H9 (cell line): ENCODE results near the gene MCAM. TPM values are rescaled to one million over a fixed set of nuclear protein-coding genes. Genes with fewer than 3 reads are reported as not detected.

Experiments
- DNase-seq: peaks from one replicate; pipeline ENCODE4 v3.0.0-alpha.2; 2017
- H2AFZ ChIP-seq: one replicate; pipeline ENCODE4 v1.6.1; 2013; ENCODE audit warnings: mild to moderate bottlenecking, low read length, control low read depth, moderate library complexity
- H2AK5ac ChIP-seq: 2 replicates; pipeline ENCODE4 v1.6.1; 2013; ENCODE audit warnings: low read length, control low read depth, mixed read lengths; ENCODE audit not compliant: insufficient read length
- H2BK120ac ChIP-seq: one replicate; pipeline ENCODE4 v1.6.1; 2013; ENCODE audit warnings: low read depth, mild to moderate bottlenecking, low read length, control low read depth, inconsistent platforms; ENCODE audit not compliant: poor library complexity, severe bottlenecking
- H2BK12ac ChIP-seq: 2 replicates; pipeline ENCODE4 v1.6.1; 2013; ENCODE audit warnings: low read length, control low read depth, mixed read lengths, low read depth; ENCODE audit not compliant: insufficient read length
- H2BK15ac ChIP-seq: 2 replicates; pipeline ENCODE4 v1.6.1; 2013; ENCODE audit warnings: low read depth, low read length, control low read depth
- H2BK20ac ChIP-seq: one replicate; pipeline ENCODE4 v1.6.1; 2013; ENCODE audit warnings: low read depth, mild to moderate bottlenecking, low read length, control low read depth, inconsistent platforms; ENCODE audit not compliant: poor library complexity, severe bottlenecking
- H2BK5ac ChIP-seq: 2 replicates; pipeline ENCODE4 v1.6.1; 2013; ENCODE audit warnings: low read length, control low read depth, mixed read lengths; ENCODE audit not compliant: insufficient read length
- H3K14ac ChIP-seq: 2 replicates; pipeline ENCODE4 v1.6.1; 2013; ENCODE audit warnings: low read length, control low read depth; ENCODE audit not compliant: insufficient read depth
- H3K18ac ChIP-seq: 2 replicates; pipeline ENCODE4 v1.6.1; 2013; ENCODE audit warnings: low read depth, mild to moderate bottlenecking, mixed read lengths, low read length, control low read depth; ENCODE audit not compliant: insufficient read length
- H3K23ac ChIP-seq: 2 replicates; pipeline ENCODE4 v1.6.1; 2013; ENCODE audit warnings: low read length, control low read depth, mixed read lengths, low read depth; ENCODE audit not compliant: insufficient read length
- H3K23me2 ChIP-seq: 2 replicates; pipeline ENCODE4 v1.6.1; 2013; ENCODE audit warnings: low read depth, mild to moderate bottlenecking, mixed read lengths, low read length, control low read depth; ENCODE audit not compliant: insufficient read length, poor library complexity, severe bottlenecking
- H3K27ac ChIP-seq: 2 replicates; pipeline ENCODE4 v1.5.1; 2013; ENCODE audit warnings: low read length, control low read depth, mixed read lengths, low read depth; ENCODE audit not compliant: insufficient read length
- H3K27me3 ChIP-seq: 2 replicates; pipeline ENCODE4 v1.6.1; 2013; ENCODE audit warnings: low read length, control low read depth, inconsistent platforms; ENCODE audit not compliant: insufficient read depth
- H3K4ac ChIP-seq: 2 replicates; pipeline ENCODE4 v1.6.1; 2013; ENCODE audit warnings: low read depth, mild to moderate bottlenecking, control low read depth, inconsistent platforms, low read length, moderate library complexity
- H3K4me1 ChIP-seq: 2 replicates; pipeline ENCODE4 v1.6.1; 2013; ENCODE audit warnings: low read length, control low read depth, inconsistent platforms; ENCODE audit not compliant: insufficient read depth
- H3K4me2 ChIP-seq: 2 replicates; pipeline ENCODE4 v1.6.1; 2013; ENCODE audit warnings: low read length, control low read depth, mixed read lengths; ENCODE audit not compliant: insufficient read length, insufficient read depth
- H3K56ac ChIP-seq: 2 replicates; pipeline ENCODE4 v1.6.1; 2013; ENCODE audit warnings: low read depth, mild to moderate bottlenecking, mixed read lengths, low read length, control low read depth; ENCODE audit not compliant: insufficient read length
- H3K79me1 ChIP-seq: 2 replicates; pipeline ENCODE4 v1.6.1; 2013; ENCODE audit warnings: low read depth, mild to moderate bottlenecking, moderate library complexity, low read length, control low read depth, inconsistent platforms; ENCODE audit not compliant: insufficient read depth, poor library complexity, severe bottlenecking
- H3K79me2 ChIP-seq: 2 replicates; pipeline ENCODE4 v1.6.1; 2013; ENCODE audit warnings: low read length, control low read depth, inconsistent platforms; ENCODE audit not compliant: insufficient read depth
- H3K9ac ChIP-seq: 2 replicates; pipeline ENCODE4 v1.6.1; 2013; ENCODE audit warnings: low read length, control low read depth, mixed read lengths; ENCODE audit not compliant: insufficient read length; ENCODE audit errors: extremely low read depth
- H3K9me3 ChIP-seq: one replicate; pipeline ENCODE4 v1.6.1; 2013; ENCODE audit warnings: low read depth, low read length, inconsistent platforms; ENCODE audit not compliant: control insufficient read depth
- H3T11ph ChIP-seq: one replicate; pipeline ENCODE4 v1.6.1; 2013; ENCODE audit warnings: mild to moderate bottlenecking, low read length, control low read depth, inconsistent platforms
- H4K20me1 ChIP-seq: one replicate; pipeline ENCODE4 v1.6.1; 2013; ENCODE audit not compliant: control insufficient read depth, insufficient read length, insufficient read depth
- H4K5ac ChIP-seq: 2 replicates; pipeline ENCODE4 v1.6.1; 2013; ENCODE audit warnings: low read depth, mild to moderate bottlenecking, mixed read lengths, low read length, control low read depth; ENCODE audit not compliant: insufficient read length
- H4K8ac ChIP-seq: replicated peaks from 2 replicates; pipeline ENCODE4 v1.6.1; 2013; ENCODE audit warnings: low read length, control low read depth, mixed read lengths, low read depth; ENCODE audit not compliant: insufficient read length
- H4K91ac ChIP-seq: 2 replicates; pipeline ENCODE4 v1.6.1; 2013; ENCODE audit warnings: low read depth, mild to moderate bottlenecking, moderate library complexity, mixed read lengths, low read length, control low read depth; ENCODE audit not compliant: insufficient read length
- H3K27ac Mint-ChIP-seq, 3 experiments: 2 replicates in 2 of 3; 3 replicates in 1 of 3; pipeline ENCODE4 v1.8.0; 2020 to 2021; ENCODE audit warnings: mixed read lengths in 3 of 3, mild to moderate bottlenecking in 1 of 3, moderate library complexity in 1 of 3
- H3K27me3 Mint-ChIP-seq: 2 replicates; pipeline ENCODE4 v1.8.0; 2021; ENCODE audit warnings: low read depth, mild to moderate bottlenecking, moderate library complexity, mixed read lengths
- H3K36me3 Mint-ChIP-seq, 3 experiments: 2 replicates in 2 of 3; 3 replicates in 1 of 3; pipeline ENCODE4 v1.8.0; 2020 to 2021; ENCODE audit warnings: low read depth in 3 of 3, mixed read lengths in 3 of 3; ENCODE audit not compliant: insufficient read depth in 1 of 3
- H3K4me1 Mint-ChIP-seq, 2 experiments: 2 replicates each; pipeline ENCODE4 v1.8.0; 2020; ENCODE audit warnings: mixed read lengths in 2 of 2
- H3K4me3 Mint-ChIP-seq, 2 experiments: 2 replicates in 1 of 2; 3 replicates in 1 of 2; pipeline ENCODE4 v1.8.0; 2020 to 2021; ENCODE audit warnings: mild to moderate bottlenecking in 2 of 2, mixed read lengths in 2 of 2, moderate library complexity in 1 of 2
- H3K9me3 Mint-ChIP-seq, 2 experiments: 2 replicates in 1 of 2; 3 replicates in 1 of 2; pipeline ENCODE4 v1.8.0; 2020; ENCODE audit warnings: mild to moderate bottlenecking in 2 of 2, mixed read lengths in 2 of 2, moderate library complexity in 1 of 2
- WGBS: extraction: QIAGEN DNeasy Blood & Tissue Kit; methylation state at CpG from one replicate; pipeline ENCODE4 v1.1.7; 2013; ENCODE audit warnings: missing lambda C conversion rate, low lambda C conversion rate, mixed read lengths; ENCODE audit not compliant: insufficient read length; ENCODE audit errors: extremely low coverage; 5-methylcytosine and 5-hydroxymethylcytosine counted together
- total RNA-seq: library from RNA; stranded (reverse); gene quantifications from 2 replicates; pipeline ENCODE4 v1.2.1, GENCODE V29; 2021
- TF ChIP-seq, protein P1 (sequence below): fragments of 200-600 bp; sonication (generic); conservative IDR thresholded peaks from 3 replicates; pipeline ENCODE4 v1.8.0; 2021; ENCODE audit warnings: antibody characterized with exemption, mild to moderate bottlenecking

Gene MCAM
- total RNA-seq, 1 experiment from 2014 or later: 21.5 TPM

DNA sequence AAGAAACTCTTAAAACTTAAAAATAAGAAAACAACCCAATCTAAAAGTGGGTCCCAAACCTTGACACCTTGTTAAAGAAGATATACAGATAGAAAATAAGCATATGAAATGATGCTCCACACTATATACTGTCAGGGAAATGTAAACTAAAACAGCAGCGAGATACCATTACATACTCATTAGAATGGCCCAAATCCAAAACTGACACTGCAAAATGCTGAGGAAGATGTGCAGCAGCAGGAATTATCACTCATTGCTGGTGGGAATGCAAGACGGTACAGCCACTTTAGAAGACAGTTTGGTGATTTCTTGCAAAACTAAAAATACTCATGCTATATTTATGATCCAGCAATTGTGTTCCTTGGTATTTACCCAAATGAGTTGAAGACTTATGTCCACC lies 12.4 kb upstream of the MCAM start:
- Histone ChIP-seq H2BK20ac (no peak overlapping the region), H3K23me2 (no peaks in the 10 kb centered on the region), H4K20me1 (no peaks in the 10 kb centered on the region), H2AFZ (no peak overlapping the region), H3K18ac (no peak overlapping the region), H2BK120ac (no peak overlapping the region), H3K14ac (no peak overlapping the region), H3K9me3 (no peaks in the 10 kb centered on the region), H3K79me1 (no peaks in the 10 kb centered on the region), H2BK12ac (no peak overlapping the region), H2AK5ac (no peak overlapping the region), H4K8ac (no peak overlapping the region), H4K91ac (no peak overlapping the region), H2BK5ac (no peak overlapping the region), H3K27ac (no peak overlapping the region), H3K27me3 (no peaks in the 10 kb centered on the region), H3T11ph (no peak overlapping the region), H3K4me1 (no peaks in the 10 kb centered on the region), H3K23ac (no peak overlapping the region), H2BK15ac (no peak overlapping the region), H3K4me2 (no peak overlapping the region), H3K9ac (no peak overlapping the region), H3K79me2 (no peaks in the 10 kb centered on the region), H3K4ac (no peak overlapping the region), H4K5ac (no peak overlapping the region), H3K56ac (no peak overlapping the region)
- no peak overlapping the region for H3K4me3 Mint-ChIP-seq
- H3K27me3 Mint-ChIP-seq: no peaks in the 10 kb centered on the region; the same call in 1 of the 2 replicates
- no peak for DNase-seq
- no peak overlapping the region for H3K27ac Mint-ChIP-seq
- H3K36me3 Mint-ChIP-seq: no peaks in the 10 kb centered on the region
- H3K9me3 Mint-ChIP-seq: no peaks in the 10 kb centered on the region
- H3K4me1 Mint-ChIP-seq: peaks cover 11 to 24% of the 10 kb centered on the region in 2 experiments
- TF ChIP-seq, protein P1, sequence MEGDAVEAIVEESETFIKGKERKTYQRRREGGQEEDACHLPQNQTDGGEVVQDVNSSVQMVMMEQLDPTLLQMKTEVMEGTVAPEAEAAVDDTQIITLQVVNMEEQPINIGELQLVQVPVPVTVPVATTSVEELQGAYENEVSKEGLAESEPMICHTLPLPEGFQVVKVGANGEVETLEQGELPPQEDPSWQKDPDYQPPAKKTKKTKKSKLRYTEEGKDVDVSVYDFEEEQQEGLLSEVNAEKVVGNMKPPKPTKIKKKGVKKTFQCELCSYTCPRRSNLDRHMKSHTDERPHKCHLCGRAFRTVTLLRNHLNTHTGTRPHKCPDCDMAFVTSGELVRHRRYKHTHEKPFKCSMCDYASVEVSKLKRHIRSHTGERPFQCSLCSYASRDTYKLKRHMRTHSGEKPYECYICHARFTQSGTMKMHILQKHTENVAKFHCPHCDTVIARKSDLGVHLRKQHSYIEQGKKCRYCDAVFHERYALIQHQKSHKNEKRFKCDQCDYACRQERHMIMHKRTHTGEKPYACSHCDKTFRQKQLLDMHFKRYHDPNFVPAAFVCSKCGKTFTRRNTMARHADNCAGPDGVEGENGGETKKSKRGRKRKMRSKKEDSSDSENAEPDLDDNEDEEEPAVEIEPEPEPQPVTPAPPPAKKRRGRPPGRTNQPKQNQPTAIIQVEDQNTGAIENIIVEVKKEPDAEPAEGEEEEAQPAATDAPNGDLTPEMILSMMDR: no peak
- WGBS: no CpG with 5 or more reads among the region's 2 CpGs
